ENCODE data around the gene CPPED1.

DNA sequence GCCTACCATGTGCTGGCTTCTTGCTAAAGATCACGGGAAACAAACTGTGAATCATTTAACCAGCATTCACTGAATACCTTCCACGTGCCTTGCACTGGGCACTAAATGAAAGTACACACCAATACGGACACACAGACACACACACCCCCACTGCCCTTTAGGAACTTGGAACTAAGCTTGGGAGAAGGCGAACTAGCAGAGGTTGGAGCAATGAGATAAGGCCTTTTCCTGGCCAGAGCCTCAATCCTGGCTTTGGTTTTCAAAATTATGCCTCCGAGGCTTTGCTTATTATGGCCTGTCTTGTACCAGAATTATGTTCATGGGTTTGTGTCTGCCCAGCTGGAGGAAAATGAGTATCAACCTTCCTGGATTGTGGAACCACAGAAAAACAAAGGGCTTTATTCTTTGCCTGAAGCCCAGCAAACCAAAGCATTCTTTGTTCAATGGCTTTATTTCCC is 32.3 kb downstream of the CPPED1 start:
- TF ChIP-seq, protein P1, sequence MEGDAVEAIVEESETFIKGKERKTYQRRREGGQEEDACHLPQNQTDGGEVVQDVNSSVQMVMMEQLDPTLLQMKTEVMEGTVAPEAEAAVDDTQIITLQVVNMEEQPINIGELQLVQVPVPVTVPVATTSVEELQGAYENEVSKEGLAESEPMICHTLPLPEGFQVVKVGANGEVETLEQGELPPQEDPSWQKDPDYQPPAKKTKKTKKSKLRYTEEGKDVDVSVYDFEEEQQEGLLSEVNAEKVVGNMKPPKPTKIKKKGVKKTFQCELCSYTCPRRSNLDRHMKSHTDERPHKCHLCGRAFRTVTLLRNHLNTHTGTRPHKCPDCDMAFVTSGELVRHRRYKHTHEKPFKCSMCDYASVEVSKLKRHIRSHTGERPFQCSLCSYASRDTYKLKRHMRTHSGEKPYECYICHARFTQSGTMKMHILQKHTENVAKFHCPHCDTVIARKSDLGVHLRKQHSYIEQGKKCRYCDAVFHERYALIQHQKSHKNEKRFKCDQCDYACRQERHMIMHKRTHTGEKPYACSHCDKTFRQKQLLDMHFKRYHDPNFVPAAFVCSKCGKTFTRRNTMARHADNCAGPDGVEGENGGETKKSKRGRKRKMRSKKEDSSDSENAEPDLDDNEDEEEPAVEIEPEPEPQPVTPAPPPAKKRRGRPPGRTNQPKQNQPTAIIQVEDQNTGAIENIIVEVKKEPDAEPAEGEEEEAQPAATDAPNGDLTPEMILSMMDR (IDR thresholded peaks at IDR 0.05) = no peak
- TF ChIP-seq POLR2A (IDR thresholded peaks at IDR 0.05) = no peak
